ENCODE data around the gene RNFT1.
"Not testable (repeated sequence)": the region's sequence is repeated elsewhere in the genome, so short reads cannot be mapped to it uniquely, and the experiment has no call there.

- TF ChIP-seq CTCF (tag by site-specific recombination; IDR thresholded peaks at IDR 0.05); ZNF404 (tag by site-specific recombination; IDR thresholded peaks at IDR 0.05); OSR2 (tag by site-specific recombination; IDR thresholded peaks at IDR 0.05); ZSCAN5A (tag by site-specific recombination; IDR thresholded peaks at IDR 0.05); REST (tag by site-specific recombination; IDR thresholded peaks at IDR 0.05); ZBTB20 (tag by site-specific recombination; IDR thresholded peaks at IDR 0.05); PBX3 (CRISPR knock-in tag; IDR thresholded peaks at IDR 0.05); YY1 (tag by site-specific recombination; IDR thresholded peaks at IDR 0.05); ZNF350 (tag by site-specific recombination; IDR thresholded peaks at IDR 0.05); ZNF76 (tag by site-specific recombination; IDR thresholded peaks at IDR 0.05; ENCODE audit: borderline replicate concordance, low read depth); PATZ1 (tag by site-specific recombination; IDR thresholded peaks at IDR 0.05); ZNF785 (tag by site-specific recombination; IDR thresholded peaks at IDR 0.05); PRDM4 (tag by site-specific recombination; IDR thresholded peaks at IDR 0.05): not testable (repeated sequence)
These were observed 10.6 kb upstream of the RNFT1 start for GRCh38 chr17:59975166-59975565.

All from HEK293 (cell line).